GM12878 (cell line): ENCODE data around the gene PRR18. TPM values are rescaled to one million over a fixed set of nuclear protein-coding genes. Genes with fewer than 3 reads are reported as not detected.

Experiments used
- BCL3 ChIP-seq: IDR thresholded peaks from 2 replicates; pipeline ENCODE4 v1.6.1; 2011; ENCODE audit warnings: borderline replicate concordance, low read depth, mild to moderate bottlenecking, moderate library complexity, low read length; ENCODE audit not compliant: insufficient read depth, poor library complexity, severe bottlenecking
- CBFB ChIP-seq: IDR thresholded peaks from 2 replicates; pipeline ENCODE4 v1.6.1; 2016; ENCODE audit warnings: antibody characterized with exemption, low read depth
- CHD2 ChIP-seq: IDR thresholded peaks from 2 replicates; pipeline ENCODE4 v1.6.1; 2011; ENCODE audit warnings: low read depth, low read length, improper control_type of control experiment, borderline replicate concordance
- CTCF ChIP-seq, 3 experiments: IDR thresholded peaks in 2 of 3; conservative IDR thresholded peaks in 1 of 3; 2 replicates each; pipeline ENCODE4 v1.5.1; 2011; ENCODE audit warnings: low read depth in 3 of 3, low read length in 3 of 3, mild to moderate bottlenecking in 3 of 3, control low read depth in 2 of 3, moderate library complexity in 2 of 3, inconsistent platforms in 1 of 3, mixed read lengths in 1 of 3; ENCODE audit not compliant: control insufficient read depth in 2 of 3, insufficient read depth in 1 of 3; ENCODE audit errors: extremely low read depth in 1 of 3
- HCFC1 ChIP-seq: fragments of 150-350 bp; IDR thresholded peaks from 2 replicates; pipeline ENCODE4 v1.6.1; 2014; ENCODE audit warnings: low read length
- IKZF1 ChIP-seq: fragments of 450-650 bp; conservative IDR thresholded peaks from 2 replicates; pipeline ENCODE4 v1.6.1; 2017; ENCODE audit warnings: antibody characterized with exemption, mild to moderate bottlenecking
- MEF2A ChIP-seq: IDR thresholded peaks from 2 replicates; pipeline ENCODE4 v1.6.1; 2011; ENCODE audit warnings: low read depth, mild to moderate bottlenecking, low read length, moderate library complexity; ENCODE audit not compliant: insufficient read depth
- MTA2 ChIP-seq: fragments of 450-650 bp; IDR thresholded peaks from 2 replicates; pipeline ENCODE4 v1.6.1; 2016; ENCODE audit warnings: low read depth, mild to moderate bottlenecking, moderate library complexity
- NKRF ChIP-seq: fragments of 450-650 bp; conservative IDR thresholded peaks from 2 replicates; pipeline ENCODE4 v1.6.1; 2017; ENCODE audit warnings: mild to moderate bottlenecking, moderate library complexity
- NR2F1 ChIP-seq: fragments of 450-650 bp; conservative IDR thresholded peaks from 2 replicates; pipeline ENCODE4 v1.6.1; 2017; ENCODE audit warnings: mild to moderate bottlenecking
- PAX8 ChIP-seq: fragments of 450-650 bp; IDR thresholded peaks from 2 replicates; pipeline ENCODE4 v1.6.1; 2017; ENCODE audit warnings: mild to moderate bottlenecking, moderate library complexity
- PBX3 ChIP-seq: IDR thresholded peaks from 2 replicates; pipeline ENCODE4 v1.6.1; 2011; ENCODE audit warnings: mild to moderate bottlenecking, low read depth, low read length, moderate library complexity; ENCODE audit not compliant: insufficient replicate concordance
- SMAD5 ChIP-seq: IDR thresholded peaks from 2 replicates; pipeline ENCODE4 v1.6.1; 2016; ENCODE audit warnings: antibody characterized with exemption, low read depth
- SRF ChIP-seq, 2 experiments: IDR thresholded peaks; 2 replicates each; pipeline ENCODE4 v1.6.1; 2011; ENCODE audit warnings: low read depth in 2 of 2, low read length in 2 of 2, mild to moderate bottlenecking in 1 of 2, moderate library complexity in 1 of 2
- TAF1 ChIP-seq: IDR thresholded peaks from 2 replicates; pipeline ENCODE4 v1.6.1; 2011; ENCODE audit warnings: mild to moderate bottlenecking, low read depth, low read length, borderline replicate concordance
- TCF3 ChIP-seq: IDR thresholded peaks from 2 replicates; pipeline ENCODE4 v1.6.1; 2012; ENCODE audit warnings: low read depth, mild to moderate bottlenecking, low read length, borderline replicate concordance; ENCODE audit not compliant: insufficient read depth
- ZBED1 ChIP-seq: IDR thresholded peaks from 2 replicates; pipeline ENCODE4 v1.6.1; 2016; ENCODE audit warnings: borderline replicate concordance
- ZBTB40 ChIP-seq: fragments of 450-650 bp; IDR thresholded peaks from 2 replicates; pipeline ENCODE4 v1.6.1; 2016; ENCODE audit warnings: mild to moderate bottlenecking, moderate library complexity, borderline replicate concordance
- polyA plus RNA-seq, 11 experiments: library from polyadenylated mRNA; depleted of rRNA in 4 of 11; unstranded in 6 of 11; stranded (reverse) in 5 of 11; fragments of >200 nt; fragmentation: Nextera tagmentation in 4 of 11; fragmentation: Illumina TruSeq in 1 of 11; extraction: Ambion mirVana in 4 of 11; extraction: Trizol in 1 of 11; gene quantifications; 1 replicate in 1 of 11; 2 replicates in 10 of 11; pipeline versions ENCODE4 v1.2.1 to v1.2.3, GENCODE V29; 2011 to 2016; ENCODE audit warnings: inconsistent platforms in 2 of 11, missing spikeins in 2 of 11, low read depth in 1 of 11
- total RNA-seq, 4 experiments: library from RNA; depleted of rRNA in 3 of 4; stranded (reverse); fragments of >200 nt in 3 of 4; fragmentation: Illumina TruSeq in 1 of 4; extraction: Trizol in 1 of 4; gene quantifications; 2 replicates each; pipeline versions ENCODE4 v1.2.1 to v1.2.3, GENCODE V29; 2013 to 2021

The PRR18 gene
- total and polyA plus RNA-seq, 10 of the 15 experiments (the other 5 are each of a cell fraction or from before 2014, with no cell fraction given): 0.13 to 8.2 (median 1.6) TPM

- TF ChIP-seq CTCF (IDR thresholded peaks at IDR 0.05 in 2 of 3, conservative IDR thresholded peaks at IDR 0.05 in 1 of 3; ENCODE audit: control insufficient read depth in 2 of 3, extremely low read depth in 1 of 3, insufficient read depth in 1 of 3, low read depth in 3 of 3, low read length in 3 of 3) (no peak), HCFC1 (no peak), SRF (IDR thresholded peaks at IDR 0.05; ENCODE audit: low read depth in 2 of 2, low read length in 2 of 2) (peak; percentile 84 to 97), NR2F1 (peak; percentile 57; the same call in 1 of the 2 replicates), CHD2 (no peak), PAX8 (no peak), BCL3 (no peak), PBX3 (no peak), SMAD5 (no peak), CBFB (0 out of 2 replicates have a peak, but pooled peaks have one; percentile 42), ZBED1 (no peak; the same call in 1 of the 2 replicates), IKZF1 (peak; percentile 77), MEF2A (0 out of 2 replicates have a peak, but pooled peaks have one; percentile 7), TCF3 (0 out of 2 replicates have a peak, but pooled peaks have one; percentile 10), TAF1 (peak; percentile 65; the same call in 1 of the 2 replicates), MTA2 (peak; percentile 34), ZBTB40 (no peak), NKRF (no peak)
These were observed 21.3 kb downstream of the PRR18 start (continued) for GRCh38 chr6:166286839-166287271.
